Fibroblast of skin of scalp (primary cell): Measurements from ENCODE around the gene HASPIN.
"Not testable (repeated sequence)": the region's sequence is repeated elsewhere in the genome, so short reads cannot be mapped to it uniquely, and the experiment has no call there.

Experiments
- DNase-seq: peaks from one replicate; pipeline ENCODE4 v3.0.0-alpha.2; 2013

The HASPIN gene

DNA sequence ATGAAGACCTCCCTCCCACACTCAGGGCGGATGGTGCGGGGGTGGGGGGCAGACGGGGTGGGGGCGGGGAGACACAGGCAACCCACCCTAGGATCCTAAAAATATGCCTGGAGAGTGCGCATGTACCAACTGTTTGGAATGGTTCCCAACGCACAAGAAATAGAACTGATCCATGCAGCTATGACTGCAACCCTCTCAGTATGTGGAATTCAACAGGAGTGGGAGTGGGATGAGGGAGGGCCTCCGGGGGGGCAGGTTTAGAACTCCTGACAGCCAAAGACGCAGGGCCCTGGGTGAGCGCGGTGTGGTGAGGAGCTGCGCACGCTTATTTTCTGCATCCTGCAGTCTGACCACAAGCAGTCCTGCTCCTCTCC is 26.6 kb upstream of the HASPIN start:
- DNase-seq: no peak

DNA sequence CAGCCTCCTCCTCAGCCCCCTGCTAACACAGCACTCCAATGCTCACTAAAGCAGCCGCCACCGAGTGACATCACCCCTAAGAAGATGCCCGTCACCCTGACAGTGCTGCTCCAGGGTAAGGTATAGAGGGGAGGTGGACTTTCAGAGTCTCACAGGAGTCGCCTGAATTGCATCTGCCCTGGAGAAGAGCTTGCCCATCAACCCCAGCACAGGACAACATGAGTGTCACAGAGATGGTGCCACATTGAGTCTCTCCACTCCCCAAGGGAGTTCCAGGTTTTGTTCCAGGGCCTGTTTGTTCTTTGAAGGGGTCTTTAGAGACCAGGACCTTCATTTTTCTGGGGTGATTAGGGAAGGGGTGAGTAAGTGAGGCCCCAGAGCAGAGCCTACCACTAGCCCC is 25.6 kb upstream of the HASPIN start:
- no peak for DNase-seq

DNA sequence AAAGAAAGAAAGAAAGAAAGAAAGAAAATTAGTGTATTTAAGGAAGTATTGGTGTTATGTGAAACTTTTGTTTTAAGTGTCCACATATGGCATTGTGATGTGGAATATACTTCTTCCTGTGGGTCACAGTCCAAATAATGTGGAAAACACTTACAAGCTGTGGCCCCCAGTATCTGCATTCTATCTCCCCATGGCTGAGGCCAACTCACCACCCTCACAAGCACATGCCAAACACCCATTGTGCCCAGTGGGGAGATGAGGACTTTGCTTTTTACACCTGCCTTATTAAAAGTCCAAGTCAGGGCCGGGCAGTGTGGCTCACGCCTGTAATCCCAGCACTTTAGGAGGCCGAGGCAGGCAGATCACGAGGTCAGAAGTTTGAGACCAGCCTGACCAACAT is 23.8 kb upstream of the HASPIN start:
- DNase-seq: no peak

GRCh38 chr17:3702041-3702539 is 21.6 kb upstream of the HASPIN start:
- DNase-seq: not testable (repeated sequence)

GRCh38 chr17:3704931-3705717 is 18.6 kb upstream of the HASPIN start:
- DNase-seq: no peak

GRCh38 chr17:3705718-3705984 is 18.1 kb upstream of the HASPIN start:
- DNase-seq: not testable (repeated sequence)

- DNase-seq: no peak
These were observed 15.3 kb upstream of the HASPIN start for GRCh38 chr17:3708366-3708765.

DNA sequence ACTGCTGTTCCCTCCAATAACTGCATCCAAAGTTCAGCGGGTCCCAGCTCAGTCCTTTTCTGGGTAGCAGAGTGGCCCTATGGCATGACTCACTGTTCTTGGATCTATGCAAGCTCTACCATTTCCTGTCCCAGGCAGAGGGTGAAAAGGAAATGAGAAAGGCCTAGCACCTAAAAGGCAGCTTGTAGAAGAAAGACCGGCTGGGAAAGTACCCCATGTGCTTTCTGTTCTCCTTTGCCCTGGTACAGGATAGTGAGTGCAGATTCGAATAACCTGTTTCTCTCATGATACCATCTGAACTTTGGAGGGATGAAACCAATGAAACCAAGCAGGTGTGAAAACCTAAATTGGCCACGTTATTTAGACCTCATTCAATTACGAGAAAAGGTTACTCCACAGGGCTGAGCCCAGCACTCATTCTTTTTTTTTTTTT is 12.7 kb upstream of the HASPIN start:
- DNase-seq: peak; percentile 16

DNA sequence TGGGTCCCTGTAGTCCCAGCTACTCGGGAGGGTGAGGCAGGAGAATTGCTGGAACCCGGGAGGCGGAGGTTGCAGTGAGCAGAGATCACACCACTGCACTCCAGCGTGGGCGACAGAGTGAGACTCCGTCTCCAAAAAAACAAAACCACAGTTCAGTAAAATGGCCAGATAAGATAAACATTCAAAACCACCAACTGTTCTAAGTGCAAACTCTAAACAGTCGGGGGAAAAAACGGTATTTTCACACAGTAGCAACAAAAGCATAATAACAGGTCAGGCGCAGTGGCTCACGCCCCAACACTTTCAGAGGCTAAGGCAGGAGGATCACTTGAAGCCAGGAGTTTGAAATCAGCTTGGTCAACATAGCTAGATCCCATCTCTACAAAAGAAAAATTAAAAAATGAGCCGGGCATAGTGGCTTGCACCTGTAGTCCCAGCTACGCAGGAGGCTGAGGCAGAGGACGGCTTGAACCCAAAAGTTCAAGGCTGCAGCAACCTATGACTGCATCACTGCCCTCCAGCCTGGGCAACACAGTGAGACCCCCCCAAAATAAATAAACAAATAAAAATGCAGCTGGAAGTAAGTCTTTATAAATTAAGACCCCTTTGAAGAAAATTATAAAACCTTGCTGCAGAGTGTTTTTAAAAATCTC is 10.8 kb upstream of the HASPIN start:
- no peak for DNase-seq

- no peak for DNase-seq
These were observed 8.4 kb upstream of the HASPIN start for GRCh38 chr17:3715296-3715695.

DNA sequence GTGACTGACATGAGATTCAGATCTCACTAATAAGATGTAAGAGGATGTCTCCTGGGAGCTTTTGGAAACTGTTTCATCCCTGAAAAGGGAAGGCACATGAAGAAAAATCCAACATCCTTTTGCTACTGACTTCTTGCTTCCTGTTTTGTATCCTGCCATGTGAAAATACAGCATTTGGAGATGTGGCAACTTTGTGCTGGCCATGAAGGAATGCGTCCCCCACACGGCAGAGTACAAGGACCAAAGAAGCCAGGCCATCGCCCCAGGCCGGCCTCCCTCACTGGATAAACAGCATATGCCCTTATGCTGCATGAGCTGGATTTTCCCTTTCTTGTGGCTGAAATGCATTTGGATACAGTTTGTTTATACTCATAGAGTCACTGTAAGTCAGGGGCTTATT is 5.5 kb upstream of the HASPIN start:
- no peak for DNase-seq

DNA sequence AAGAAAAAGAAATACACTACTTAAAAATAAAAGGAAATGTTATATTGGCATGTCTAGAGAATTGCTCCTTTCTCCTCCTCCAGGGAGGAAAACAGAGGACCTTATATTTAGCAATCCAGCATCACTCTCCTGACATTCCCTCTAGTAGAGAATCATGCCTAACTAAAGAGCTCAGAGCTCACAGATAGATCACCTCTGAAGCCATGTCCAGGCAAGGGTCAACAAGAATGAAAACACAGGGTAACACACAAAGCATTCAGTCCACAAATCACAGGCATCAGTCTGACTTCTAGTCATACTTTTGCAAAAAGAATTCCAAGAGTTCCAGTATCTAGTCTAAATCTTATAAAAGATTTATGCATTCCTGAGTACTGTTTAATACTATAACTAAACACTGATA is 4.4 kb upstream of the HASPIN start:
- no peak for DNase-seq

- DNase-seq: no peak
These were observed 987 bp upstream of the HASPIN start for GRCh38 chr17:3722716-3723115.

- DNase-seq: no peak
These were observed 531 bp upstream of the HASPIN start for GRCh38 chr17:3723188-3723555.

DNA sequence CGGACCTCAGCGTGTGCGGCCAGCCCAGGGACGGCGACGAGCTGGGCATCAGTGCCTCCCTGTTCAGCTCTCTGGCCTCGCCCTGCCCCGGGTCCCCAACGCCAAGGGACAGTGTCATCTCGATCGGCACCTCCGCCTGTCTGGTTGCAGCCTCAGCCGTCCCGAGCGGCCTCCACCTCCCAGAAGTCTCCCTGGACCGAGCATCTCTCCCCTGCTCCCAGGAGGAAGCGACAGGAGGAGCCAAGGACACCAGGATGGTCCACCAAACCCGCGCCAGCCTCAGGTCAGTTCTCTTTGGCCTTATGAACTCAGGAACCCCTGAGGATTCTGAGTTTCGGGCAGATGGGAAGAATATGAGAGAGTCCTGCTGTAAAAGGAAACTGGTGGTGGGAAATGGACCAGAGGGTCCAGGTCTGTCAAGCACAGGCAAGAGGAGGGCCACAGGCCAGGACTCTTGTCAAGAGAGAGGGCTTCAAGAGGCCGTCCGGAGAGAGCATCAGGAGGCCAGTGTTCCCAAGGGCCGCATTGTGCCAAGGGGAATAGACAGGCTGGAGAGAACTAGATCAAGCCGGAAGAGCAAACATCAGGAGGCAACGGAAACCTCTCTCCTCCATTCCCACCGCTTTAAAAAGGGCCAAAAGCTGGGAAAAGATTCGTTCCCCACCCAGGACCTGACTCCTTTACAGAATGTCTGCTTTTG is 825 bp downstream of the HASPIN start:
- no peak for DNase-seq

GRCh38 chr17:3727041-3727440 is 3.3 kb downstream of the HASPIN start:
- DNase-seq: peak; percentile 35

DNA sequence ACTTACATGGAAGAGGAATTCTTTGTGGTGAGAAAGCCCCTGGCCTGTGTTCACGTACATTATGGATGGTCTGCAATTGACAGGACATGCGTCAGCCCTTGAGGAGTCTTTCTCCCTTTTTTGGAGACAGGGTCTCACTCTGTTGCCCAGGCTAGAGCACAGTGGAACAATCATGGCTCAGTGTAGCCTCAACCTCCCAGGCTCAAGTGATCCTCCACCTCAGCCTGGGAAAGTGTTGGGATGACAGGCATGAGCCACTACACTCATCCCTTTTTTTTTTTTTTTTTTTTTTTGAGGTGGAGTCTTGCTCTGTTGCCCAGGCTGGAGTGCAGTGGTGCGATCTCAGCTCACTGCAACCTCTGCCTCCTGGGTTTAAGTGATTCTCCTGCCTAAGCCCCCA is 4.4 kb downstream of the HASPIN start:
- DNase-seq: not testable (repeated sequence)

DNA sequence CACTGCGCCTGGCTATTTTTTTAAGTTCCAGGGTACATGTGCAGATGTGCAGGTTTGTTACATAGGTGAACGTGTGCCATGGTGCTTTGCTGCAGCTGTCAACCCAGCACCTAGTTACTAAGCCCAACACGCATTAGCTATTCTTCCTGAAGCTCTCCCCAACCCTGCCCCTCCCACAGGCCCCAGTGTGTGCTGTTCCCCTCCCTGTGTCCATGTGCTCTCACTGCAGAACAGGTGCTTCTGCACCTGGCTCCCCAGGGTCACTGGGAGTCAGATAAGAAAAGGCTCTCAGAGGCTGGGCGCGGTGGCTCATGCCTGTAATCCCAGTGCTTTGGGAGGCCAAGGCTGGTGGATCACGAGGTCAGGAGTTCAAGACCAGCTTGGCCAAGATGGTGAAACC is 6.2 kb downstream of the HASPIN start:
- DNase-seq: no peak

GRCh38 chr17:3730881-3731429 is 7.3 kb downstream of the HASPIN start:
- peak; percentile 84 for DNase-seq

- peak; percentile 27 for DNase-seq
These were observed 8.5 kb downstream of the HASPIN start for GRCh38 chr17:3732210-3732621.

DNA sequence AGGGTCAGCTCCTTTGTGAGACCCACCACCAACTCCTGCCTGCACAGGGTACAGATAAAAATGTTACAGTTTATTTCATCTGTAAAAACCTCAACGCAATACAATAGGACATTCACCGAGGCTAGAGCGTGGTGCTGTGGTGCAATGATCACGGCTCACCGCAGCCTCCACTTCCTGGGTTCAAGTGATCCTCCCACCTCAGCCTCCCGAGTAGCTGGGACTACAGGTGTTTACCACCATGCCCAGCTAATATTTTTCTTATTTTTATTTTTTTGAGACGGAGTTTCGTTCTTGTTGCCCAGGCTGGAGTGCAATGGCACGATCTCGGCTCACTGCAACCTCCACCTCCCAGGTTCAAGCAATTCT is 11.2 kb downstream of the HASPIN start:
- DNase-seq: not testable (repeated sequence)

GRCh38 chr17:3735515-3735914 is 11.8 kb downstream of the HASPIN start:
- no peak for DNase-seq

GRCh38 chr17:3738562-3739295 is 15.0 kb downstream of the HASPIN start:
- DNase-seq: no peak
